ENCODE data around the gene ASCL2.

Gene ASCL2

GRCh38 chr11:2304506-2305139, 34.2 kb upstream of the ASCL2 start:
- WGBS (ENCODE audit: insufficient coverage) = 58% methylated on average over 8 of the region's 14 CpGs
- no peak for DNase-seq
- H3K27me3 ChIP-seq (replicated peaks in 2 of 5; ENCODE audit: control insufficient read depth in 4 of 5, insufficient read depth in 5 of 5, low read length in 4 of 5) = no peaks in the 10 kb centered on the region
- ChIA-PET POLR2A (interaction anchor here (0.6 to 2.0 kb wide), 5 partner anchors 72 to 119 kb away, joined by 3 to 10 read pairs (median 6); partner anchors contain the start of gene TSSC4), CTCF (interaction anchor here (0.7 to 12.2 kb wide), 34 partner anchors 9 to 228 kb away, joined by 3 to 220 read pairs (median 5); partner anchors contain the start of gene TSSC4)
- H3K4me3 ChIP-seq (ENCODE audit: control insufficient read depth in 1 of 7, extremely low read depth in 1 of 7, insufficient read depth in 4 of 7, low read depth in 2 of 7, low read length in 6 of 7) = peak overlapping the region in 5 of 7 experiments; percentile 10 to 95 (median 74)
- peaks cover 0 to 27% (median 5%) of the 10 kb centered on the region in 4 experiments for H3K36me3 ChIP-seq (ENCODE audit: control insufficient read depth in 4 of 4, insufficient read depth in 4 of 4, low read length in 3 of 4)
- peak overlapping the region in 1 of 2 experiments; percentile 79 for H3K27ac ChIP-seq (ENCODE audit: insufficient read depth in 1 of 2, low read depth in 1 of 2, low read length in 2 of 2, poor library complexity in 1 of 2, severe bottlenecking in 2 of 2)
- H3K9me3 ChIP-seq (ENCODE audit: control extremely low read depth in 1 of 5, control insufficient read depth in 4 of 5, insufficient read depth in 2 of 5, low read depth in 1 of 5, low read length in 4 of 5) = no peaks in the 10 kb centered on the region
- peaks cover 3 to 84% (median 74%) of the 10 kb centered on the region in 4 experiments for H3K4me1 ChIP-seq (ENCODE audit: control extremely low read depth in 1 of 4, control insufficient read depth in 4 of 4, insufficient read depth in 4 of 4, low read length in 3 of 4)

- DNase-seq = peak in 1 of 3 donors; percentile 17
- POLR2A ChIA-PET = interaction anchor here (0.6 to 2.0 kb wide), 3 partner anchors 74 to 96 kb away, joined by 3 to 10 read pairs (median 7); partner anchors contain the start of gene TSSC4
- Histone ChIP-seq H3K27ac (ENCODE audit: insufficient read depth in 1 of 2, low read depth in 1 of 2, low read length in 2 of 2, poor library complexity in 1 of 2, severe bottlenecking in 2 of 2) (peak overlapping the region in 1 of 2 experiments; percentile 79), H3K9me3 (ENCODE audit: control extremely low read depth in 1 of 5, control insufficient read depth in 4 of 5, insufficient read depth in 2 of 5, low read depth in 1 of 5, low read length in 4 of 5) (no peaks in the 10 kb centered on the region), H3K4me1 (ENCODE audit: control extremely low read depth in 1 of 4, control insufficient read depth in 4 of 4, insufficient read depth in 4 of 4, low read length in 3 of 4) (peaks cover 3 to 89% (median 81%) of the 10 kb centered on the region in 4 experiments), H3K36me3 (ENCODE audit: control insufficient read depth in 4 of 4, insufficient read depth in 4 of 4, low read length in 3 of 4) (peaks cover 0 to 32% (median 4%) of the 10 kb centered on the region in 4 experiments), H3K4me3 (ENCODE audit: control insufficient read depth in 1 of 7, extremely low read depth in 1 of 7, insufficient read depth in 4 of 7, low read depth in 2 of 7, low read length in 6 of 7) (peak overlapping the region; percentile 18 to 95 (median 74)), H3K27me3 (replicated peaks in 2 of 5; ENCODE audit: control insufficient read depth in 4 of 5, insufficient read depth in 5 of 5, low read length in 4 of 5) (no peaks in the 10 kb centered on the region)
- 35% methylated on average over 7 of the region's 15 CpGs for WGBS (ENCODE audit: insufficient coverage)
- CTCF ChIA-PET = interaction anchor here (0.8 to 12.2 kb wide), 25 partner anchors 9 to 228 kb away, joined by 3 to 220 read pairs (median 5); partner anchors contain the start of gene TSSC4
Measured at GRCh38 chr11:2303627-2304505, 33.5 kb upstream of the ASCL2 start.

DNA sequence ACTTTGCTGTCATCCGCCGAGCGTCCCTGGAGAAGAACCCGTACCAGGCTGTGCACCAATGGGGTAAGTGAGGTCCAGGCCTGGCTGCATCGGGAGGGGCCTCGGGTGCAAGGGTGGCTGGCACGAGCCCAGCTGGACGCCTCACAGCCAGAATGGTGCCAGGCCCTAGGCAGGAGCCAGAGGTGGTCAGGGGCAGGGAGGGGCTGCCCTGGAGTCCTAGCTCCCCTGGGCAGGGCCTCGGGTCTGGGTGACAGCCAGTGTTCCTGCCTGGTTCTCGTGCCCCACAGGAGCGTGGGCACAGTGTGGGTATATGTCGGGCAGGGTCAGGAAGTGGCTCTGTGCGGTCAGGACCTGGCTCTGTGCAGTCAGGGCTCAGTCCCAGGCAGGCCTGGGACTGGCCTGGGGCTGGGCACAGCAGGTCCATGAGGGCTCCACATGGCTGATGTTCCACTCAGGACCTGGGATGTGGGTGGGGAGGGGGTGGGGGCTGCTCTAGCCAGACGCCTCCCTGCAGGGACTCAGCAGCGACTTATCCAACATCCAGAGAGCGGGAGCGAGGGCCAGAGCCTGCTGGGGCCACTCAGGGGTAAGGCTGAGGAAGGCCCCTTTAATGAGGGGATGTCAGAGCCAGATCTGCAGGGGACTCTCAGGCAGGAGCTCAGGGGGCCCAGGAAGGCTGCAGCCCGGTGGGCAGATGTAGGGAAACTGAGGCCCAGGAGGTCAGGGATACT, 32.7 kb upstream of the ASCL2 start:
- DNase-seq = peak; percentile 8 to 58 (median 33)
- H3K4me3 ChIP-seq (ENCODE audit: control insufficient read depth in 1 of 7, extremely low read depth in 1 of 7, insufficient read depth in 4 of 7, low read depth in 2 of 7, low read length in 6 of 7) = peak overlapping the region; percentile 40 to 95 (median 74)
- no peaks in the 10 kb centered on the region for H3K9me3 ChIP-seq (ENCODE audit: control extremely low read depth in 1 of 5, control insufficient read depth in 4 of 5, insufficient read depth in 2 of 5, low read depth in 1 of 5, low read length in 4 of 5)
- H3K4me1 ChIP-seq (ENCODE audit: control extremely low read depth in 1 of 4, control insufficient read depth in 4 of 4, insufficient read depth in 4 of 4, low read length in 3 of 4) = peaks cover 3 to 92% (median 87%) of the 10 kb centered on the region in 4 experiments
- WGBS (ENCODE audit: insufficient coverage) = 6% methylated on average over 15 of the region's 18 CpGs
- no peaks in the 10 kb centered on the region for H3K27me3 ChIP-seq (replicated peaks in 2 of 5; ENCODE audit: control insufficient read depth in 4 of 5, insufficient read depth in 5 of 5, low read length in 4 of 5)
- peak overlapping the region in 1 of 2 experiments; percentile 79 for H3K27ac ChIP-seq (ENCODE audit: insufficient read depth in 1 of 2, low read depth in 1 of 2, low read length in 2 of 2, poor library complexity in 1 of 2, severe bottlenecking in 2 of 2)
- ChIA-PET CTCF (interaction anchor here (0.8 to 12.2 kb wide), 14 partner anchors 35 to 228 kb away, joined by 3 to 220 read pairs (median 5); partner anchors contain the start of gene TSSC4), POLR2A (interaction anchor here (0.6 to 1.3 kb wide), 3 partner anchors 75 to 98 kb away, joined by 3 to 7 read pairs (median 3); partner anchors contain the start of gene TSSC4)
- peaks cover 0 to 37% (median 7%) of the 10 kb centered on the region in 4 experiments for H3K36me3 ChIP-seq (ENCODE audit: control insufficient read depth in 4 of 4, insufficient read depth in 4 of 4, low read length in 3 of 4)

- ChIA-PET POLR2A (interaction anchor here (1.3 kb wide), 2 partner anchors 76 to 98 kb away, joined by 3 to 7 read pairs; partner anchors contain the start of gene TSSC4), CTCF (interaction anchor here (0.8 to 12.2 kb wide), 11 partner anchors 9 to 231 kb away, joined by 3 to 220 read pairs (median 4); partner anchors contain the start of gene TSSC4)
- Histone ChIP-seq H3K4me3 (ENCODE audit: control insufficient read depth in 1 of 7, extremely low read depth in 1 of 7, insufficient read depth in 4 of 7, low read depth in 2 of 7, low read length in 6 of 7) (peak overlapping the region; percentile 40 to 95 (median 74)), H3K36me3 (ENCODE audit: control insufficient read depth in 4 of 4, insufficient read depth in 4 of 4, low read length in 3 of 4) (peaks cover 0 to 37% (median 11%) of the 10 kb centered on the region in 4 experiments), H3K27me3 (replicated peaks in 2 of 5; ENCODE audit: control insufficient read depth in 4 of 5, insufficient read depth in 5 of 5, low read length in 4 of 5) (no peaks in the 10 kb centered on the region), H3K9me3 (ENCODE audit: control extremely low read depth in 1 of 5, control insufficient read depth in 4 of 5, insufficient read depth in 2 of 5, low read depth in 1 of 5, low read length in 4 of 5) (no peaks in the 10 kb centered on the region), H3K27ac (ENCODE audit: insufficient read depth in 1 of 2, low read depth in 1 of 2, low read length in 2 of 2, poor library complexity in 1 of 2, severe bottlenecking in 2 of 2) (peak overlapping the region; percentile 46 to 79), H3K4me1 (ENCODE audit: control extremely low read depth in 1 of 4, control insufficient read depth in 4 of 4, insufficient read depth in 4 of 4, low read length in 3 of 4) (peaks cover 7 to 90% (median 86%) of the 10 kb centered on the region in 4 experiments)
- under 1% methylated on average over 14 of the region's 16 CpGs for WGBS (ENCODE audit: insufficient coverage)
- DNase-seq = peak; percentile 47 to 75 (median 55)
Measured at GRCh38 chr11:2302306-2302895, 32.0 kb upstream of the ASCL2 start.

DNA sequence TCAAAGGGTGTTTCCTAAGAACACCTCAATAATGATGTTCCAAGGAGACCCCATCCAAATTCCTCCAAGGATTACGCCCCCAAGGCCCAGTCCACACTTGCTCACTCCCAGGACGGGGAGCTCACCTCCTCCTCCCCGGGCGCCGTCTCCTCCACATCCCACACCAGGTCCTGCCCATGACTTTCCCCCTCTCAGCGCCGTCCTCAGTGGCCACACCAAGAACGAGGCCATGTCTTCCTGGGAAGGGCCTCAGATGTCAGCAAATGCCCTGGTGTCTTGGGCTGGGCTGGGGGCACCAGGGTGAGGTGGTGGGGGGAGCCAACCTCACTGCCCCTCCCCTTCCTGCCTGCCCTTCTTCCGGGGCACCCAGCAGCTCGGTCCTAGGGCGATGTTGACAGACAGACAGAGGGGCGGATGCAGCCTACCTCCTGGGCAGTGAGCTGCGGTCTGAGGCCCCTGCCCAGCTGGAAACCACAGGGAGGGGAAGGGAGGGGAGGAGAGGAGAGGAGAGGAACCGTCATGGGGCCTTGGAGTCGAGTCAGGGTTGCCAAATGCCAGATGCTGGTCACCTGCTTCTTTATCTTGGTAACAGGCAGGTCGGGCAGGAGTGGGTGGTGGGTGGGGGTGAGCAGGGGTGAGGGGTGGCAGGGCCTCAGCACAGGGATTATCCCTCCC, 31.4 kb upstream of the ASCL2 start, which contains the start of the genes C11orf21 and TSPAN32:
TSS of gene C11orf21 (minus strand) at position 288 of the 675 bp plus-strand sequence. CDS start at position 178, 110 bp downstream.
TSS of gene TSPAN32 (plus strand) at position 383 of the 675 bp plus-strand sequence. CDS start at position 520, 137 bp downstream.
- H3K27me3 ChIP-seq (replicated peaks in 2 of 5; ENCODE audit: control insufficient read depth in 4 of 5, insufficient read depth in 5 of 5, low read length in 4 of 5) = no peaks in the 10 kb centered on the region
- no peaks in the 10 kb centered on the region for H3K9me3 ChIP-seq (ENCODE audit: control extremely low read depth in 1 of 5, control insufficient read depth in 4 of 5, insufficient read depth in 2 of 5, low read depth in 1 of 5, low read length in 4 of 5)
- H3K36me3 ChIP-seq (ENCODE audit: control insufficient read depth in 4 of 4, insufficient read depth in 4 of 4, low read length in 3 of 4) = peaks cover under 1 to 39% (median 16%) of the 10 kb centered on the region in 4 experiments
- H3K27ac ChIP-seq (ENCODE audit: insufficient read depth in 1 of 2, low read depth in 1 of 2, low read length in 2 of 2, poor library complexity in 1 of 2, severe bottlenecking in 2 of 2) = peak within 1 kb of the TSS; percentile 46 to 79
- POLR2A ChIA-PET = interaction anchor here (1.3 kb wide), 1 partner anchor 99 kb away, joined by 7 read pairs; the partner anchor contains the start of gene TSSC4
- CTCF ChIA-PET = interaction anchor here (0.8 to 12.2 kb wide), 12 partner anchors 9 to 231 kb away, joined by 3 to 220 read pairs (median 4); partner anchors contain the start of gene TSSC4
- DNase-seq = peak; percentile 84 to 99 (median 97)
- peak within 1 kb of the TSS; percentile 40 to 95 (median 74) for H3K4me3 ChIP-seq (ENCODE audit: control insufficient read depth in 1 of 7, extremely low read depth in 1 of 7, insufficient read depth in 4 of 7, low read depth in 2 of 7, low read length in 6 of 7)
- peaks cover 7 to 88% (median 82%) of the 10 kb centered on the region in 4 experiments for H3K4me1 ChIP-seq (ENCODE audit: control extremely low read depth in 1 of 4, control insufficient read depth in 4 of 4, insufficient read depth in 4 of 4, low read length in 3 of 4)
- WGBS (ENCODE audit: insufficient coverage) = 0% methylated on average over 2 of the region's 16 CpGs
